Fibroblast of lung (primary cell): ENCODE data around the gene IER5L.

Source experiments
- EZH2 ChIP-seq: IDR thresholded peaks from 2 replicates; pipeline ENCODE4 v1.5.1; 2012; ENCODE audit warnings: low read length, control low read depth, mild to moderate bottlenecking; ENCODE audit errors: missing control alignments
- TF ChIP-seq, protein P1 (sequence below), 2 donors: IDR thresholded peaks in 1 of 2; conservative IDR thresholded peaks in 1 of 2; 1 replicate in 1 of 2; 2 replicates in 1 of 2; pipeline ENCODE4 v1.5.1; 2011 to 2012; ENCODE audit warnings: low read length in 2 of 2, control low read depth in 1 of 2, inconsistent platforms in 1 of 2, low read depth in 1 of 2, mild to moderate bottlenecking in 1 of 2

DNA sequence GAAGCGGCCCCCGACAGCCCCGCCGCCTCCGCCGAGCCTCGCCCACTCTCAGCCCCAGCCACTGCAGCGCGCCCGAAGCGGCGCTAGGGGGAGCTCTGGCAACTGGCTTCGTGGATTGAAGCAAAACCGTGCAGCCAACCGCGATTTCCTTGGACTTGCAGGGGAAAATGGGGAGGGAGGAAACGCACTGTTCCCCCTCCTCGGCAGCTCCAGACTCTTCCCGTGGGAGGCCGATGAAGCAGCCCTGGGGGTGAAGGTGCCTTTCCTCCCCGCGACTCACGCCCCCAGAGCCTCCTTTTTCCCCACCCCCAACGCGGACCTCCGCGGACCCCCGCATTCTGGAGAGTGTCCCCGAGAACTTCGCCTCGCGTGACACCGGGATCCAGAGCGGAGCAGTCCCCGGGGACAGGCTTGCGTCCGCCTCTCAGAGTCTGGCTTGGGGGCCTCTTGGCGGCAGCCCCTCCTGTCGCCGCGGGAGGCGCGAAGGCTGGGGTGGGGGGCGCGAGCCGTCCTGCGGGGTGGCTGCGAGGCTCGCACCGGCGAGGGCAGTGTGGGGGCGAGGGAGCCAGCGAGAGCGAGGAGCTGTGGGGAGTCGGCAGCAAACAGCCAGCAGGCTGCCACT, 3.8 kb downstream of the IER5L start:
- TF ChIP-seq, protein P1, sequence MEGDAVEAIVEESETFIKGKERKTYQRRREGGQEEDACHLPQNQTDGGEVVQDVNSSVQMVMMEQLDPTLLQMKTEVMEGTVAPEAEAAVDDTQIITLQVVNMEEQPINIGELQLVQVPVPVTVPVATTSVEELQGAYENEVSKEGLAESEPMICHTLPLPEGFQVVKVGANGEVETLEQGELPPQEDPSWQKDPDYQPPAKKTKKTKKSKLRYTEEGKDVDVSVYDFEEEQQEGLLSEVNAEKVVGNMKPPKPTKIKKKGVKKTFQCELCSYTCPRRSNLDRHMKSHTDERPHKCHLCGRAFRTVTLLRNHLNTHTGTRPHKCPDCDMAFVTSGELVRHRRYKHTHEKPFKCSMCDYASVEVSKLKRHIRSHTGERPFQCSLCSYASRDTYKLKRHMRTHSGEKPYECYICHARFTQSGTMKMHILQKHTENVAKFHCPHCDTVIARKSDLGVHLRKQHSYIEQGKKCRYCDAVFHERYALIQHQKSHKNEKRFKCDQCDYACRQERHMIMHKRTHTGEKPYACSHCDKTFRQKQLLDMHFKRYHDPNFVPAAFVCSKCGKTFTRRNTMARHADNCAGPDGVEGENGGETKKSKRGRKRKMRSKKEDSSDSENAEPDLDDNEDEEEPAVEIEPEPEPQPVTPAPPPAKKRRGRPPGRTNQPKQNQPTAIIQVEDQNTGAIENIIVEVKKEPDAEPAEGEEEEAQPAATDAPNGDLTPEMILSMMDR (conservative IDR thresholded peaks at IDR 0.05 in 1 of 2, IDR thresholded peaks at IDR 0.05 in 1 of 2; ENCODE audit: low read depth in 1 of 2, low read length in 2 of 2): peak; percentile 95 to 97
- no peak for TF ChIP-seq EZH2
